GM08714 (cell line): ENCODE data around the gene DAB2IP.
A peak's percentile ranks its signal among the peaks of the same experiment; 100 is the strongest.

ENCODE experiments used
- H3K4me3 ChIP-seq: fragments of 200-500 bp; sonication (Bioruptor generic); 2 replicates; pipeline ENCODE4 v1.5.1; 2014; ENCODE audit warnings: mild to moderate bottlenecking, low read length, inconsistent platforms
- ZNF274 ChIP-seq: IDR thresholded peaks from 2 replicates; pipeline ENCODE4 v1.6.1; 2012; ENCODE audit warnings: mild to moderate bottlenecking, low read depth, low read length

The DAB2IP gene

DNA sequence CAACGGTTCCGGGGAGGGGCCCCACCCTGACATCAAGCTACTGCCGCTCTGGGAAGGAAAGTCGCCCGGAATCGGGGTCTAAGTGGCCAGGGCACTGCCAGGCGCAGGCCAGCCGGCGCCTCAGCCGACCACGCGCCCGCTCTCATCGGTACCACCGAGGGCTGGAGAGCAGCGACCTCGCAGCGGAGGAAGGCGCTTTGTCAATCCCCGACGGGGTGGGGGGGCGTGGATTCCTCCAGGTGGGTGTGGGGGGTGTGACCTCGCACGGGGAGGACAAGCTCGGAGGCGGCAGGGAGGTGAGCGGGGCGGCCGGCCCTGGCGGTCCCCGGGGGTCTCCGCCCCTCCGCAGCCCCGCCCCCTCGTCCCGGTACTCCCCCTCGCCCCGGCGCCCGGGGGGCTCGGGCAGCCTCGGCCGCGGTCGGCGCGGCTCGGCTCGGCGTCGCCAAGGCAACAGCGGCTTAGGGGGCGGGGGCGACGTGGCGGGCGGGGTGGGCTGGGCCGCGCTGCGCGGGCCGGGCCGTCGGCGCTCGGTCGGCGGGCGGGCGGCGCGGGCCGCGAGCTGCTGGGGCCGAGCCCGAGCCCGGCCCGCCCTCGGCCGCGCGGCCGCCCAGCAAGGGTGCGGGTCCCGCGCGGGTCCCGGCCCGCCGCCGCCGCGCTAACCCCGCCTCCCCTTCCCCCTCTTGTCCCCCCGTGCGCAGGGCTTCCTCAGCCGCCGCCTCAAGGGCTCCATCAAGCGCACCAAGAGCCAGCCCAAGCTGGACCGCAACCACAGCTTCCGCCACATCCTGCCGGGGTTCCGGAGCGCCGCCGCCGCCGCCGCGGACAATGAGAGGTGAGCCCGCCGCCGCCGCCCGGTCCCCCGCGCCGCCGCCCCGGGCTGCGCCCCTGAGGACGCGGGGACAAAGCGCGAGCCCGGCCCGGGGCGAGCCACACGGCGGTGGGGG is 47.5 kb downstream of the DAB2IP start:
- peak overlapping the region; percentile 24; the same call in 1 of the 2 replicates for H3K4me3 ChIP-seq
- TF ChIP-seq ZNF274, result no peak

DNA sequence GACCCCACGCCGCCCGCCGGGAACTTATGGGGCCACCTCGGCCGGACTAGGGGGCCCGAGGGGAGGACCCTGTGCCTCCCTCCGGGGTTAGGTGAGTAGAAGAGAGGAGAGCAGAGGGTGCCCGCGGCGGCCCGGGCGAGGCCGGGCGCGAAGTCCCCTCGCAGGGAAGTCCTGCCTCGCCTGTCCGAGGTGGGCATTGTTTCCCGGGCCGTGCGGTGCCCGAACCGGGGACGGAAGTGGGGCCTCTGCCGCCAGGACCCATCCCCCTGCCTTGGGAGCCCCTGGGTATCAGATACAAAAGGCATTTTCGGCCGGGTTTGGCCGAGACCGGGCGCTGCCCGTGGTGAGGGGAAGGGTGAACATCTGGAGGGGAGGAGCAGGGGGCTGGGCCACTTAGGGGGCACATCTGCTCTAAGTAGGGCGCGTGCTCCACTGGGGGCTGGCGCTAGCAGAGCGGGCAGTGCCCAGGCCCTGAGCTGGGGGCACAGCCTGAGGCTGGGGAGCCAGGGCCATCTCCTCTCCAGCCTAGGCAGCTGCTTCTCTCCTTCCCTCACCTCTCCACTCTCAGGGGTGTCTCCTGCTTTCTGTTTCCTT is 48.2 kb downstream of the DAB2IP start:
- H3K4me3 ChIP-seq, result peak overlapping the region; percentile 24; the same call in 1 of the 2 replicates
- no peak for TF ChIP-seq ZNF274

DNA sequence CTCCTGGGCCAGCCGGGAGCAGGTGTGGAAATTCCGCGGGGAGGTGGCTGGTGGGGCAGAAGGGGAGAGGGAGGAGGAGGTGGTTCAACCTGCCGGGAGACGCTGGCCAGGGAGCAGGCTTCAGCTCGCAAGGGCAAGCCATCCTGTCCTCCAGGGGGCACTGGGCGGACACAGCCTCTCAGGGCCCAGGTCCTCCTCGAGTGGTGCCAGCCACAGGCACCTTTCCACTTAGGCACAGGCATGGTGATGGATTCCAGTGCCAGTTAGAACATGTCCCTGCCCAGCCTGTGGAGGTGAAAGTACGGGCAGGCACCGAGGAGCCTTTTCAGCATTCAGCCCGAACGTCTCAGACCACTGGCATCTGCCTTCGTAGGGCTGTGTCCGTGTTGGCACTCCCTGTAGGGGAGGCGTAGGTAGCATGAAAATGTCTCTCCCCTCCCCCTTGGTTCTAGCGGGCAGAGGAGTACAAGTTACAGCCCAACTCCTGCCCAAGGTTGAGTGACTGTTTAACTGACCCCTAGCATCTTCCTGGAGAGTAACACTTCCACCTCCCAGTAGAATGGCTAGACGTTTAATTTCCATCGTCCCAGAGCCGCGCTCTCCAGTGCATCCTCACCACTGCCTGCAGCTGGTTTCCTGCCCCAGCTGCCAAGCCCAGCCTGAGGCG is 48.9 kb downstream of the DAB2IP start:
- TF ChIP-seq ZNF274, result no peak
- H3K4me3 ChIP-seq, result no peak overlapping the region

DNA sequence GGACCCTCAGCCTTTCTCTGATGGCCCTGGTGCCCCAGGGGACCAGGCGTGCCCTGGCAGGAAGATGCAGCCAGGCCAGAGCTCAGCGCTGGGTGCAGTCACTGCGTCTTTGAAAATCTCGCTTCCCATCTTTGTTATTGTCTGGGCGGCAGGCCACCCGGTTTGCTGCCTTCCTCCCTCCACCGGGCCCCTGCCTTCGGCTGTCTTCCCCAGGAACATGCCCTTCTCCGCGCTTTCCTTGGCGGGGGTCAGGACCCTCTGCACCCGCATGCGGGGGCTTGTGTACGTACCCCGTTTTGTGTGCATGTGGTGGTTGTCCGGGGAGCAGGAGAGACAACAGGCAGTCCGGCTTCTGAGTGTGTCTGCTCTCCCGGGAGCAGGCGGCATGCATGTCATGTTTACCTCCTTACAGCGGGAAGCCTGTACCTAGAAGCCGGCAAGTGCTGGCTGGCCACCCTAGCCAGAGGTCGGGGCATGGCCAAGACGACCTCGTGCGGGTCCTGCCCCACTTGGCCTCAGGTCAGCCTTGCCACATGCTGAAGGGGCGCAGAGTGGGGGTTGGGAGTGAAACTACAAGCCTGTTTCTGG is 49.5 kb downstream of the DAB2IP start:
- H3K4me3 ChIP-seq, result no peak overlapping the region
- TF ChIP-seq ZNF274, result no peak

DNA sequence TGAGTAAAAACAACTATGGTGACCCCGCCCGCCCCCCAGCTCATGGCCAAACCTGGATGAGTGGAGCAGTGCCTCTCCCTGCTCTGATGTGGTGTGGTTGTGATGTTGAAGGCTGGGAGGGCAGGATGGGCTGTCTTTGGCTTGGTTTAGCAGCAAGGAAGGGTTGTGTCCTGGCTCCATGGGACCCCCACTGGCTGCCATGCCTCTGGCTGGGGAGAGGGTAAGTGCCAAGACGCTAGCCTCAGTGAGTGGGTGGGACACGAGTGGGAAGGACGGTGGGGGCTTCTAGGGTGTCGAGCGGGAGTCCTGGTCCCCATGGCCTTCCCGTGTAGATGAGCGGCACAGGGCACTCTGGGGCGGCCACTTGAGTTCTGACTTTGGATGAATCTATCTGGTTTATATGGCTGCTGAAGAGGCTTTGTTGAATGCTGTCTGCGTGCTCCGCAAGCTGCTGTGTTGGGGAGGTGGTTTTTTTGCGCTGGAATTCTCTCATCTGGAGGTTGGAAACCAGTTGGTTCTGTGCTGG is 50.4 kb downstream of the DAB2IP start:
- TF ChIP-seq ZNF274, result no peak
- no peak overlapping the region for H3K4me3 ChIP-seq

DNA sequence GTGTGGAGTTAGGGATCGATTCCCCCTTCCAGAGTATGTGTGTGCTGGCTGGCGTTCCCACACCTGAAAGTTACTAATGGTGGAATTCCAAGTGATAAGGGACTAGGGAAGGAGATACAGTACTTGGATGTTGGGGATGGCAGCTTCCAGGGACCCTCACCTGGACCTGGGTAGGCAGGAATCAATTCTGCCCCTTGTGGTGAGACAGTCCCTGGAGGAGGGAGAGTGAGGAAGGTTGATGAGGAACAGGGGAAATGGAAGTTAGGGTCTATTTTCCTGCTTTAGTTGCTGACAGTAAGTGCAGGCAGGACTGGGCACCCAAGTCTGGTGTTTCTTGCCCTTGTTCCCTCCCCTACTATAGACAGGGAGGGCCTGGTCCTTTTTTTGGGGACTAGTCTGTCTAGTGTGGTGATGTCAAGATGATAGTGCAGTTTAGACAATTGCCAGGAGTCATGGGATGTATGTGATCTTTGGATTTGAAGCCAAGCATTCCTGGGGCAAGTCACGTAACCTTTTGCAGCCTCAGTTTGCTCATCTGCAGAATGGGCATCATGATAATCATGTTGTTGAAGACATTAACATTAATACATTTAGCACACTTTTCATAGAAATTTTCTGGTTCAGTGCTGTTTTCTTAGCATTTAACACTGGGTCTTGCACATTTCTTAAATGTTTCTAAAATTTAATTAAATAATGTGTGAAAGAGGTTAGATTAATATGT is 51.7 kb downstream of the DAB2IP start:
- H3K4me3 ChIP-seq, result no peak overlapping the region
- TF ChIP-seq ZNF274, result no peak

DNA sequence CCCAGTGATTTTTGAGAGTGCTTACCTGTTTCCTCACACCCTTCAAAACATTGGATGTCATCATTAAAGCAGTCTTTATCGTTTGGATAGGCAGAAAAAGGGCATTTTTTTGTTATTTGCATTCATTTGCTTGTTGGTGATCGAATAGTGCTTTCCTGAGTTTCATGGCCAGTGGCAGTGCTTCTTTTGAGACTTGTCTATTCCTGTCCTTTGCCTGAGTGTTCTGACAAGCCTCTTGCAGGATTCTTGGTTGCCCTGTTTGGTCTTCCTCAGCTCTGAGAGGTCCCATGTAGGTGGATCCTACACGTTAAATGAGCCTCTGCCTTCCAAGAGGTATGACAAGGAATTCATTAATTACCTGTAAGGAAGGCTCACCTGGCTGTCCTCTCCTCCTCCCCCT is 52.8 kb downstream of the DAB2IP start:
- no peak for TF ChIP-seq ZNF274
- H3K4me3 ChIP-seq, result no peak overlapping the region

DNA sequence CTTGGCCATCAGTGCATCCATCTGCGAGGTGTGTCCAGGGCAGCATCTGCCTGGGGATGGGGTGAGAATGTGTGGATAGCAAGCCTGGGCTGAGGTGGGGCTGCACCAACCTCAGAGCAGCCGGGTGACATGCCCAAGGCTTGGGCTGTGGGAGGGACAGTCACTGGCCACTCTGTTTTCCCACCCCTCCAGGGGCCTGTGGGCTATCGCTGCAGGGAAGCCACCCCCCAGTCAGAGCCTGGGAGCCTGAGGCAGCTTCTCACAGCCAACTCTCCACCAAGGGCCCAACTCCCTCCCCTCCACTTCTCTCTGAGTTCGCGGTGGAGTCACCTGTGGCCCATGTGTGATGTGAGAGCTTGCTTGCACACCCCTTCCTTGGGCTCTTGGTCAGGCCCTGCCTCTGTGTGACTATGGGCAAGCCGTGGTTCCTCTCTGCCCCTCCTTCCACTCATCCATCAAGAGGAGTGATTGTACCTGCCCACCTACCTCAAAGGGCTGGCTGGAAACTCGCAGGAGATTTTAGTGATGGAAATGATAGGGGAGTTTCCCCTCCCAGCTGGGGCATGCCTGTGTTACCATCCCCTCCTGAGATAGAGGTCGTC is 54.8 kb downstream of the DAB2IP start:
- H3K4me3 ChIP-seq, result no peak overlapping the region
- TF ChIP-seq ZNF274, result no peak

DNA sequence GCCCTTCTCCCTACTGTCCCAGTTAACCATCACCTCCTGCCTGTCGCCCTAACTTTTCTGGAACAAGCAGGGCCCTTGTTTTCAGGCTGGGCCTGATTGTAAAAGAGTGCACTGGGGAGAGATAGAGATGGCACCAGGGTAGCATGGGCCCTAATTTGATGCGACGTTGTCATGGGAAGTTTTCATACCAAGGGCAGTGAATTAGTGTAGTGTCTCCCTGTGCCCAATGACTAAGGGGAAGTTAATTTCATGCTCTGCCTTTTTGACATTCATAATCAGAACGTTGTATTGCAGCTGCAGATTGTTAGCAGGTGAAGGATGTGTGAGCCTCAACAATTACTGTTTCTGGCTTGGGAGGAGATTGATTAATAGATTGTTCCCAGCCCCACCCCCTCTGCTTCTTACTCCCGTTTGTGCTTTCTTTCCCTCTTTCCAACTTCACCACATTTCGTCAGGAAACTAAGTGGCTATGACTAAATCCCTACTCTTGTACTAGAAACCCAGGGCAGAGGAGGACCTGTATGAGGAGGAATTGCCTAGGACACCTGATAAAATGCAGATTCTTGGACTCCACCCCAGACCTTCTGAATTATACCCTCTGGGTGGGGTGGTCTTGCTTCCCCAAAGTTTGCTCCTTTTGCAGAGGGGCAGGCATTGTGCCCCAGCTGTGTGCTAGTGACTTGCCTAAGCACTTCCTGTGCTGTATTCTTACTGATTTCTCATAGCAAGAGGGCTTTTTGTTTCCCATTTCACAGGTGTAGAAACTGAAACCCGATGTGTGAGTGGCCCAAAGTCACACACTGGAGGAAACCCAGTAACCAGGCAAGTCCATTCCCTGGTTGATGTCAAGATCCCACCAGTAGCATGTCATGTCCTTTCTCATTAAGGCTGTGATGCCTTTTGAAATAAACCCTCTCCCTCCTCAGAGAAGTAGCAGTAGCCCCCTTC is 56.3 kb downstream of the DAB2IP start:
- no peak for TF ChIP-seq ZNF274
- H3K4me3 ChIP-seq, result no peak overlapping the region

DNA sequence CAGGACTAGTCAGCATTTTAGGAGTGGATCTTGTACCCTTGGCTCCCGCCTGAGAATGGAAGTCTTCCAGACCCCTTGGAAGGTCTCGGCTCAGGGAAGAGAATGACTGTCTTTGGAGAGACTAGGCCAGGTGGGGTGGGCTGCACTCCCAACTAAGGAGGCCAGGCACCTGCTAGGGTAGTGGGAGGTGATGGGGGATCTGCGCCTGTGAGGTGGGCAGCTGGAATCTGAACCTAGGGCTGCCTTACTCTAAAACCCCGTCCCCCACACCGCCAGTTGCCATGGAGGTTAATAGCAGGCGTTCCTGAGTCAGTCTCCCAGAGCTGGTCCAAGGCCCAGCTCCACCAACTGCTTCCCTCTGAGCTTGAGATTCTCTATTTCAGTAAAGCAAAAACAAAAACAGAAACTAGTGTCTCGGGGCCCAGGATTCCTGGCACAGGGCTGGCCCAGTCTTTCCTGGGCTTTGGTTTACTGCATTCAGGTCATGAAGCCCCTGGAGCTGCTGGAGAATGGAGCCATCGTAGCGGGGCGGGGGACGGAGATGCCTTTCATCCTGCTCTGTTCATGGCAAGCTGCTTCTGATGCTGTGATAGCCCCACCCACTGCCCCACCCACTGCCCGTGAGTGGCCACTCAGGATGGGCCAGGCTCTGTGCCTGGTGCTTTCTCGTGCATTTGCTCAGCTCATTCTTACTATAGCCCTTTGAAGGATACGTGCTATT is 57.5 kb downstream of the DAB2IP start:
- no peak for TF ChIP-seq ZNF274
- H3K4me3 ChIP-seq, result no peak overlapping the region

DNA sequence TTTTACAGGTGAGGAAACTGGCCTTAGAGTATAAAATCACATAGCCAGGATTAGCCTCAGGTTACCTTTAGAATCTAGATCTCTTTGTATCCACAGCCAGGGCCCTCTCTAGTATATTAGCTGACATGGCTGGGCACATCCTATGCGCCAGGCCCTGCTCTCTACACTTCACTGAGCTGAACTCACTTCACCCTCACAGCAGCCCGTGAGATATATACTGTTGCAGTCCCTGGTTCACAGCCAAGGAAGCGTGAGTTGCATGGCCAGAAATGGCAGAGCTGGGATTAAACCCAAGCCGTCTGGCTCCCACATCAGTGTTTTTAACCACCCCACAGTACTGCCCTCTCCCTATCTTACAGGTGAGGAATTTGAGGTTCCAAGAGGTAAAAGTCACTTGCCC is 58.4 kb downstream of the DAB2IP start:
- H3K4me3 ChIP-seq, result no peak overlapping the region
- TF ChIP-seq ZNF274, result no peak

DNA sequence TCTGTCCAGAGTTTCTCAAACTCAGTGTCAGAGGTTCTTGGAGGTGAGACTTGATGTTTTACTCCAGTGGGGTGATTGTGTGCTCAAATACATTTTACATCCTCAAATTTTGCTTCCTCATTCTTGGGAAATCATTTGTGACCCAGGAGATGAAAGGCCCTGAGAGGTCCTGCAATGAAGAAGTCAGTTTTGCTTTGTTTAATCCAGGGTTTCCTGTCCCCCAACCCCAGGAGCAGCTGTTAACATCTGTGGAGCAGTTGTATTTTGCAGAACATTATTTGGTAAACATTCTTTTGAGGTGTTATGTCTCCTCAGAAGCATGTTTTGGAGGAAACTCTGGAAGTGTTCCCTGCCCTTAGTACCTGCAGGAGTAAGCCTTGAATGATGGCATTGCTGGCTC is 59.8 kb downstream of the DAB2IP start:
- no peak overlapping the region for H3K4me3 ChIP-seq
- no peak for TF ChIP-seq ZNF274
